ENCODE measurements around the gene NKRF. TPM values are rescaled to one million over a fixed set of nuclear protein-coding genes. Genes with fewer than 3 reads are reported as not detected.

The NKRF gene
- total and polyA plus RNA-seq, 2 of the 8 experiments (the other 6 are each of a cell fraction or from before 2014, with no cell fraction given), result 3.8 to 11.4 TPM

DNA sequence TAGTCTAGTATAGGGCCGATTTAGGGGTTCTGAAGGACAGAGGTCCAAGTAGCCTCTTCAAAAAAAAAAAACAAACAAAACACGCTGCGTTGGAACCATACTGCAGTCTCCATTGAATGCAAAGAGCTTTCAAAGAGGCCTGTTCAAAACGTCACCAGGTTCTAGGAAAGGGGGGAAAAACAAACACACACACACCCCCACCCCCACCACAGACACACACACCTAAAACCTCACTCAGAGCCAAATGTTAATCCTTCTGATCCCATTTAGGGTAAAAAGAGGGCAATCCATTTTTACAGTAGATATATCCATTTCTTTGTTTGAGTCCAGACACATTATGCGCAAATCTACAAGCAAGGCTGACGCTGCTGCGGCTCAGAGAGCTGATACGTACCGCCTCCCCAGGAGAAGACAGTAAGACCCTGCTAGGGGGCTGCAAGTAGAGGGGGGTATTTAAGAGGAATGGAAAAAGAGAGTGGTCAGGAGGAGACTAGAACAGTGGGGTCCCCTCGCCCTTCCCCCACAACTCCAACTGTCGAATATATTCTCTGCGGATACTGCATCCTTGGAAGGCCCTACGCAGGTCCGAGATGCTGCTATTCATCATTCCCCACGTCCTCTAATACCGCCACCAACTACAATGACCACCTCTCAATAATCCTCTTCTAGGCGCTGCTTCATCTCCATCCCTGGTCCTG is 1.3 kb downstream of the NKRF start:
- no peak overlapping the region for H3K23ac ChIP-seq (ENCODE audit: insufficient read length)
- no peak overlapping the region for H3K27ac ChIP-seq (ENCODE audit: low read depth, low read length)
- H3K27me3 ChIP-seq (replicated peaks in 1 of 4; ENCODE audit: control insufficient read depth in 3 of 4, extremely low read depth in 1 of 4, insufficient read depth in 3 of 4, low read length in 3 of 4), result peaks cover 0 to 15% (median 4%) of the 10 kb centered on the region in 4 experiments; a peak in 4 of 7 replicates
- no peak overlapping the region for H4K91ac ChIP-seq (replicated peaks; ENCODE audit: insufficient read length, low read length)
- no peaks in the 10 kb centered on the region for H3K9me3 ChIP-seq (ENCODE audit: insufficient read depth in 2 of 2, low read depth in 1 of 2, low read length in 1 of 2)
- H4K5ac ChIP-seq (ENCODE audit: insufficient read length, low read depth, low read length), result no peak overlapping the region
- H4K20me1 ChIP-seq (replicated peaks in 1 of 2; ENCODE audit: control insufficient read depth in 1 of 2, insufficient read depth in 2 of 2, low read length in 2 of 2), result peaks cover 4 to 6% of the 10 kb centered on the region in 2 experiments
- peaks cover 2% of the 10 kb centered on the region; the same call in 1 of the 2 replicates for H3K23me2 ChIP-seq (ENCODE audit: low read depth, low read length)
- no peak overlapping the region for H3K56ac ChIP-seq (replicated peaks; ENCODE audit: insufficient read length, low read depth, low read length)
- no peak overlapping the region for H3K9ac ChIP-seq (replicated peaks in 1 of 4; ENCODE audit: extremely low read depth in 1 of 4, low read depth in 3 of 4, low read length in 3 of 4)
- H3K4me2 ChIP-seq (ENCODE audit: insufficient read depth in 1 of 2, low read depth in 2 of 2, low read length in 2 of 2), result peak overlapping the region; percentile 79 to 86
- FAIRE-seq (no peak), DNase-seq (ENCODE audit: low read depth in 1 of 2, low spot score in 2 of 2) (no peak)
- H3K79me1 ChIP-seq (ENCODE audit: low read depth, low read length), result no peaks in the 10 kb centered on the region; the same call in 1 of the 2 replicates
- H2BK120ac ChIP-seq (replicated peaks; ENCODE audit: low read depth, low read length), result no peak overlapping the region
- no peak overlapping the region for H2BK12ac ChIP-seq (ENCODE audit: low read depth, low read length)
- 39% methylated on average over 15 of the region's 17 CpGs; no CpG with 5 or more reads in 1 of the 2 experiments for WGBS, 2 experiments (ENCODE audit: extremely low coverage in 1 of 2, insufficient coverage in 1 of 2, insufficient read length in 1 of 2, insufficient replicate concordance in 2 of 2, low coverage in 1 of 2, low lambda C conversion rate in 2 of 2, missing lambda C conversion rate in 1 of 2)
- no peak overlapping the region for H4K8ac ChIP-seq (ENCODE audit: extremely low read depth, insufficient read depth, low read length)
- POLR2A ChIA-PET (ENCODE audit: partially characterized antibody), result interaction anchor here (0.6 to 1.9 kb wide), 4 partner anchors 11 to 647 kb away, joined by 3 to 8 read pairs (median 3); no protein-coding TSS in a partner anchor
- H3K4me1 ChIP-seq (replicated peaks in 1 of 4; ENCODE audit: control insufficient read depth in 3 of 4, insufficient read depth in 4 of 4, low read length in 3 of 4), result no peaks in the 10 kb centered on the region; a peak in 1 of 7 replicates
- H3K4me3 ChIP-seq (ENCODE audit: extremely low read depth in 1 of 4, insufficient read depth in 2 of 4, low read depth in 3 of 4, low read length in 4 of 4), result peak overlapping the region; percentile 33 to 80 (median 48)
- H3K4ac ChIP-seq (replicated peaks; ENCODE audit: insufficient read length, low read depth, low read length), result no peak overlapping the region
- H3K79me2 ChIP-seq (ENCODE audit: control insufficient read depth in 1 of 2, insufficient read depth in 2 of 2, low read length in 2 of 2), result peaks cover 0 to 20% of the 10 kb centered on the region in 2 experiments; a peak in 2 of 4 replicates
- H2BK15ac ChIP-seq (ENCODE audit: low read length), result no peak overlapping the region
- H2BK5ac ChIP-seq (ENCODE audit: low read depth, low read length), result no peak overlapping the region
- H2AFZ ChIP-seq (ENCODE audit: low read length), result no peak overlapping the region
- no peaks in the 10 kb centered on the region; a peak in 1 of 8 replicates for H3K36me3 ChIP-seq (ENCODE audit: control insufficient read depth in 2 of 4, insufficient read depth in 4 of 4, low read length in 3 of 4)
- CTCF ChIA-PET (ENCODE audit: partially characterized antibody), result interaction anchor here (0.5 to 1.9 kb wide), 5 partner anchors 13 to 326 kb away, joined by 3 to 6 read pairs (median 3); no protein-coding TSS in a partner anchor
- H3K14ac ChIP-seq (ENCODE audit: insufficient read length), result no peak overlapping the region
- H2BK20ac ChIP-seq (ENCODE audit: low read length), result no peak overlapping the region
- no peak overlapping the region for H2AK5ac ChIP-seq (ENCODE audit: low read depth, low read length)
- H3K18ac ChIP-seq (ENCODE audit: extremely low read depth, low read length), result no peak overlapping the region
- TF ChIP-seq SAP30 (IDR thresholded peaks at IDR 0.05; ENCODE audit: insufficient read depth, insufficient replicate concordance, low read length) (no peak), KDM1A (IDR thresholded peaks at IDR 0.05; ENCODE audit: borderline replicate concordance, low read length) (no peak), POLR2A (IDR thresholded peaks at IDR 0.05; ENCODE audit: control extremely low read depth in 1 of 2, low read depth in 2 of 2, low read length in 2 of 2) (no peak)
- TF ChIP-seq, protein P1, sequence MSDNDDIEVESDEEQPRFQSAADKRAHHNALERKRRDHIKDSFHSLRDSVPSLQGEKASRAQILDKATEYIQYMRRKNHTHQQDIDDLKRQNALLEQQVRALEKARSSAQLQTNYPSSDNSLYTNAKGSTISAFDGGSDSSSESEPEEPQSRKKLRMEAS (IDR thresholded peaks at IDR 0.05), result no peak

All from H1 (cell line).